Panc1 (cell line): ENCODE results near the gene TMEM123. TPM values are rescaled to one million over a fixed set of nuclear protein-coding genes. Genes with fewer than 3 reads are reported as not detected.
A peak's percentile ranks its signal among the peaks of the same experiment; 100 is the strongest.

Source experiments
- ATAC-seq: fragments of 200-7000 bp; cut with Tn5 transposase; 2 replicates; pipeline ENCODE4 v1.9.1; 2020; ENCODE audit warnings: mild to moderate bottlenecking, moderate library complexity
- BruUV-seq: library from RNA; stranded (reverse); fragments of 400-500 nt; replicated peaks from 2 replicates; lab custom pipeline; 2021; lab: Mats Ljungman, UMichigan
- CTCF ChIA-PET: fragments of 300-600 bp; sonication (Branson Sonifier 250); formaldehyde crosslinking; loops from one replicate; lab custom pipeline; 2022; ENCODE audit warnings: antibody characterized with exemption; lab: Charles Lee
- POLR2A ChIA-PET: fragments of 300-600 bp; sonication (Branson Sonifier 250); formaldehyde crosslinking; loops from one replicate; lab custom pipeline; 2022; ENCODE audit warnings: antibody characterized with exemption; lab: Charles Lee
- DNase-seq: peaks from one replicate; pipeline ENCODE4 v3.0.0-alpha.2; 2010; ENCODE audit warnings: low read depth, low spot score
- H3K27ac ChIP-seq: 2 replicates; pipeline ENCODE4 v1.5.1; 2011; ENCODE audit warnings: mild to moderate bottlenecking, low read length, inconsistent platforms
- H3K27me3 ChIP-seq: fragments of 200-500 bp; sonication (Bioruptor generic); 2 replicates; pipeline ENCODE4 v1.6.0; 2014; ENCODE audit warnings: low read length, inconsistent platforms; ENCODE audit not compliant: control insufficient read depth, insufficient read depth
- H3K36me3 ChIP-seq: fragments of 200-500 bp; sonication (Bioruptor generic); 2 replicates; pipeline ENCODE4 v1.5.1; 2014; ENCODE audit warnings: inconsistent platforms, mild to moderate bottlenecking, low read length, moderate library complexity; ENCODE audit not compliant: control insufficient read depth, insufficient read depth
- H3K4me1 ChIP-seq: 2 replicates; pipeline ENCODE4 v1.5.1; 2011; ENCODE audit warnings: inconsistent platforms, mild to moderate bottlenecking, low read length, moderate library complexity; ENCODE audit not compliant: control insufficient read depth, insufficient read depth
- H3K4me3 ChIP-seq, 2 experiments: 2 replicates each; pipeline ENCODE4 v1.5.1; 2011 to 2012; ENCODE audit warnings: low read depth in 2 of 2, low read length in 2 of 2, mild to moderate bottlenecking in 2 of 2, inconsistent platforms in 1 of 2, moderate library complexity in 1 of 2
- H3K9me3 ChIP-seq: fragments of 200-500 bp; sonication (Bioruptor generic); 2 replicates; pipeline ENCODE4 v1.5.1; 2014; ENCODE audit warnings: low read depth, mild to moderate bottlenecking, inconsistent platforms, low read length, moderate library complexity; ENCODE audit not compliant: control insufficient read depth, insufficient read depth
- POLR2AphosphoS5 ChIP-seq: IDR thresholded peaks from 2 replicates; pipeline ENCODE4 v1.6.1; 2012; ENCODE audit warnings: mild to moderate bottlenecking, low read depth, low read length, moderate library complexity
- SIN3A ChIP-seq: IDR thresholded peaks from 2 replicates; pipeline ENCODE4 v1.6.1; 2012; ENCODE audit warnings: low read depth, mild to moderate bottlenecking, low read length, moderate library complexity, borderline replicate concordance; ENCODE audit not compliant: insufficient read depth
- TCF7L2 ChIP-seq: IDR thresholded peaks from 2 replicates; pipeline ENCODE4 v1.6.1; 2011; ENCODE audit warnings: mild to moderate bottlenecking, low read depth, low read length, inconsistent platforms
- in situ Hi-C: cut with HindIII; loops from 2 replicates; pipeline ENCODE4 v1.10.0; 2016; ENCODE audit warnings: low sequenced_read_pairs, low pct_unique_long_range_greater_than_20kb
- intact Hi-C: fragments of 100-400 bp; cut with micrococcal nuclease; formaldehyde crosslinking; loops from one replicate; pipeline ENCODE4 v1.10.0; 2022; ENCODE audit not compliant: unreplicated experiment
- total RNA-seq: library from RNA; stranded (reverse); gene quantifications from one replicate; pipeline ENCODE4 v1.2.1, GENCODE V29; 2021; ENCODE audit not compliant: unreplicated experiment
- TF ChIP-seq, protein P1 (sequence below): fragments of 450-650 bp; IDR thresholded peaks from 2 replicates; pipeline ENCODE4 v1.5.1; 2017; ENCODE audit warnings: mild to moderate bottlenecking
- TF ChIP-seq, protein P2 (sequence below), 2 experiments: IDR thresholded peaks; 2 replicates each; pipeline ENCODE4 v1.6.1; 2011 to 2012; ENCODE audit warnings: low read depth in 2 of 2, control low read depth in 1 of 2, low read length in 1 of 2, mild to moderate bottlenecking in 1 of 2, moderate library complexity in 1 of 2; ENCODE audit not compliant: insufficient read depth in 1 of 2

Gene TMEM123
- total RNA-seq, 1 experiment from 2014 or later: 383 TPM

DNA sequence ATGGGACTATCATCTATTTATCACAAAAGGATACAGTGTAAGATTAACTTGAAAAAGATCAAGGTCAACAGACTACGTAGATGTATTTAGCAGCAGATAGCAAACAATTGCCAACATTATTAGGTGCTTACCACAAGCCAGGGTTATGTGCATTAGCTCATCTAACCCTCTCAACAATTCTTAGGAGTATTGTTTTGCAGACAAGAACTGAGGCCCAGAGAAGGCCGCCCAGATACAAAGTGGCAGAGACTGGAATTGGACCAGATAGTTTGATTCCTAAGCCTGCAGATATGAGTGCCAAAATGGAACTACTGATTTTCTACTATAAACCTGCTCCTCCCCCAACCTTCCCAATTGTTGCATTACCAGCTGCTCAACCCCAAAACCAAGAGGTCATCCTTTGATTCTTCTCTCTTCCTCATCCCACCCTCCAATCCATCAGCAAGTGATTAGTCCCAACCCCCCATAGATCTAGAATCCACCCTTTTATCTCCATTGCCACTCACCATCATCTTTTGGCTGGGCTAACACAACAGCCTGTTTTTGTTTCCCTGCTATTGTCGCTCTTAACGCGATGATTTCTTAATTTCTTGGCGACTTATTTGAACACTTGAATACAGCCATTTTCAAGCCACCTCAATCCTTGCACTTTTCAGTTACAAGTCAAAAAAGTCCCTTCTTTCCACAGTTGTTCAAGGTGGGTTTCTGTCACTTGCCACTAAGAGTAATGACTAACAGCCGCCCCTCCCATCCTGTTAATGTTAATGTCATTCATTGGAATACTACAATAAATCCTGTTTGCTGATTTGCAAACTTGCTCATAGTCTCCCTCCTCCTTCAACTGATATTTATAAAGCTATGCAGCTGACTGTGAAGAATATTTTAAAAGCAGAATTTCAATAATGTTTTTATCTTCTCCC, 2.7 kb downstream of the TMEM123 start:
- H3K36me3 ChIP-seq: peaks cover 23% of the 10 kb centered on the region
- TF ChIP-seq POLR2AphosphoS5 (no peak), TCF7L2 (peak; percentile 51; the same call in 1 of the 2 replicates), SIN3A (no peak)
- TF ChIP-seq, protein P1, sequence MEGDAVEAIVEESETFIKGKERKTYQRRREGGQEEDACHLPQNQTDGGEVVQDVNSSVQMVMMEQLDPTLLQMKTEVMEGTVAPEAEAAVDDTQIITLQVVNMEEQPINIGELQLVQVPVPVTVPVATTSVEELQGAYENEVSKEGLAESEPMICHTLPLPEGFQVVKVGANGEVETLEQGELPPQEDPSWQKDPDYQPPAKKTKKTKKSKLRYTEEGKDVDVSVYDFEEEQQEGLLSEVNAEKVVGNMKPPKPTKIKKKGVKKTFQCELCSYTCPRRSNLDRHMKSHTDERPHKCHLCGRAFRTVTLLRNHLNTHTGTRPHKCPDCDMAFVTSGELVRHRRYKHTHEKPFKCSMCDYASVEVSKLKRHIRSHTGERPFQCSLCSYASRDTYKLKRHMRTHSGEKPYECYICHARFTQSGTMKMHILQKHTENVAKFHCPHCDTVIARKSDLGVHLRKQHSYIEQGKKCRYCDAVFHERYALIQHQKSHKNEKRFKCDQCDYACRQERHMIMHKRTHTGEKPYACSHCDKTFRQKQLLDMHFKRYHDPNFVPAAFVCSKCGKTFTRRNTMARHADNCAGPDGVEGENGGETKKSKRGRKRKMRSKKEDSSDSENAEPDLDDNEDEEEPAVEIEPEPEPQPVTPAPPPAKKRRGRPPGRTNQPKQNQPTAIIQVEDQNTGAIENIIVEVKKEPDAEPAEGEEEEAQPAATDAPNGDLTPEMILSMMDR: no peak
- TF ChIP-seq, protein P2, sequence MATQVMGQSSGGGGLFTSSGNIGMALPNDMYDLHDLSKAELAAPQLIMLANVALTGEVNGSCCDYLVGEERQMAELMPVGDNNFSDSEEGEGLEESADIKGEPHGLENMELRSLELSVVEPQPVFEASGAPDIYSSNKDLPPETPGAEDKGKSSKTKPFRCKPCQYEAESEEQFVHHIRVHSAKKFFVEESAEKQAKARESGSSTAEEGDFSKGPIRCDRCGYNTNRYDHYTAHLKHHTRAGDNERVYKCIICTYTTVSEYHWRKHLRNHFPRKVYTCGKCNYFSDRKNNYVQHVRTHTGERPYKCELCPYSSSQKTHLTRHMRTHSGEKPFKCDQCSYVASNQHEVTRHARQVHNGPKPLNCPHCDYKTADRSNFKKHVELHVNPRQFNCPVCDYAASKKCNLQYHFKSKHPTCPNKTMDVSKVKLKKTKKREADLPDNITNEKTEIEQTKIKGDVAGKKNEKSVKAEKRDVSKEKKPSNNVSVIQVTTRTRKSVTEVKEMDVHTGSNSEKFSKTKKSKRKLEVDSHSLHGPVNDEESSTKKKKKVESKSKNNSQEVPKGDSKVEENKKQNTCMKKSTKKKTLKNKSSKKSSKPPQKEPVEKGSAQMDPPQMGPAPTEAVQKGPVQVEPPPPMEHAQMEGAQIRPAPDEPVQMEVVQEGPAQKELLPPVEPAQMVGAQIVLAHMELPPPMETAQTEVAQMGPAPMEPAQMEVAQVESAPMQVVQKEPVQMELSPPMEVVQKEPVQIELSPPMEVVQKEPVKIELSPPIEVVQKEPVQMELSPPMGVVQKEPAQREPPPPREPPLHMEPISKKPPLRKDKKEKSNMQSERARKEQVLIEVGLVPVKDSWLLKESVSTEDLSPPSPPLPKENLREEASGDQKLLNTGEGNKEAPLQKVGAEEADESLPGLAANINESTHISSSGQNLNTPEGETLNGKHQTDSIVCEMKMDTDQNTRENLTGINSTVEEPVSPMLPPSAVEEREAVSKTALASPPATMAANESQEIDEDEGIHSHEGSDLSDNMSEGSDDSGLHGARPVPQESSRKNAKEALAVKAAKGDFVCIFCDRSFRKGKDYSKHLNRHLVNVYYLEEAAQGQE (IDR thresholded peaks at IDR 0.05; ENCODE audit: insufficient read depth in 1 of 2, low read depth in 2 of 2, low read length in 1 of 2): no peak
- no peaks in the 10 kb centered on the region for H3K9me3 ChIP-seq
- H3K4me1 ChIP-seq: peaks cover 70% of the 10 kb centered on the region
- DNase-seq: no peak
- in situ Hi-C loops: no loop called here
- POLR2A ChIA-PET: no interaction called here
- peak overlapping the region; percentile 98 for H3K27ac ChIP-seq
- intact Hi-C loops: loop anchor here (5.0 kb wide), 1 partner anchor 38 kb away; no protein-coding TSS in a partner anchor
- no peak for ATAC-seq
- H3K27me3 ChIP-seq: no peaks in the 10 kb centered on the region
- no TSS peak for BruUV-seq
- CTCF ChIA-PET: interaction anchor here (0.7 to 1.3 kb wide), 2 partner anchors 46 to 110 kb away, joined by 4 read pairs; no protein-coding TSS in a partner anchor
- H3K4me3 ChIP-seq: peak overlapping the region; percentile 73 to 84

DNA sequence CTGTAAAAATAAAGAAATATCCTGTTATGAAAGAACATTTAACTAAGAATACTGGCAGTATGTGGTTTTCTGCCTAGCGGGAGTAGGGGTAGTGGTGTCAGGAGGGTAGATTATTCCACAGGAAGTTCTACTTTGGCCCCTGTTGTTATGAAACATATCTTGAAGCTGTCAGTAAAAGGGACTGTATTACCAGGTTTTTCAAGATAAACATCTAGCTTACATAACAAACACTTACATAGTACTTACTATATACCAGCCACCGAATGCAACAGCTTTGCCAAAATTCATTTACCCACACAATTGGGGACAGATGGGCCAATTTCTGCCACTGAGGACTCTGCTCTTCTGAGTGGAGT, 3.7 kb downstream of the TMEM123 start:
- ChIA-PET POLR2A (no interaction called here), CTCF (interaction anchor here (1.3 kb wide), 1 partner anchor 47 kb away, joined by 4 read pairs; no protein-coding TSS in a partner anchor)
- peaks cover 23% of the 10 kb centered on the region for H3K36me3 ChIP-seq
- BruUV-seq: no TSS peak
- ATAC-seq (no peak), DNase-seq (no peak)
- H3K4me3 ChIP-seq: peak overlapping the region in 1 of 2 experiments; percentile 25; a peak in 1 of 4 replicates
- in situ Hi-C loops (no loop called here), intact Hi-C loops (no loop called here)
- H3K4me1 ChIP-seq: peaks cover 63% of the 10 kb centered on the region
- H3K27ac ChIP-seq: peak overlapping the region; percentile 98
- no peaks in the 10 kb centered on the region for H3K27me3 ChIP-seq
- no peaks in the 10 kb centered on the region for H3K9me3 ChIP-seq
- TF ChIP-seq POLR2AphosphoS5 (no peak), TCF7L2 (no peak), SIN3A (no peak)
- TF ChIP-seq, protein P2 (IDR thresholded peaks at IDR 0.05; ENCODE audit: insufficient read depth in 1 of 2, low read depth in 2 of 2, low read length in 1 of 2): no peak
- TF ChIP-seq, protein P1: no peak
